NT2/D1 (cell line): Measurements from ENCODE around the gene EDA.

Experiments
- DNase-seq: peaks from one replicate; pipeline ENCODE4 v3.0.0-alpha.2; 2011; ENCODE audit warnings: low read depth, low spot score
- H3K27me3 ChIP-seq: 2 replicates; pipeline ENCODE4 v1.6.0; 2011; ENCODE audit warnings: mild to moderate bottlenecking; ENCODE audit not compliant: insufficient read length, insufficient read depth
- H3K36me3 ChIP-seq: 2 replicates; pipeline ENCODE4 v1.6.1; 2011; ENCODE audit warnings: mild to moderate bottlenecking, low read length, mixed read lengths; ENCODE audit not compliant: insufficient read depth, insufficient read length
- H3K4me1 ChIP-seq: 2 replicates; pipeline ENCODE4 v1.5.1; 2011; ENCODE audit not compliant: insufficient read depth, insufficient read length
- H3K4me3 ChIP-seq: 2 replicates; pipeline ENCODE4 v1.5.1; 2011; ENCODE audit warnings: low read depth; ENCODE audit not compliant: insufficient read length
- H3K9ac ChIP-seq: 2 replicates; pipeline ENCODE4 v1.6.0; 2011; ENCODE audit warnings: low read depth; ENCODE audit not compliant: insufficient read length
- H3K9me3 ChIP-seq: 2 replicates; pipeline ENCODE4 v1.5.1; 2011; ENCODE audit warnings: mild to moderate bottlenecking, low read length; ENCODE audit not compliant: insufficient read depth
- SUZ12 ChIP-seq: IDR thresholded peaks from 2 replicates; pipeline ENCODE4 v1.6.1; 2011; ENCODE audit not compliant: insufficient read length, insufficient read depth; ENCODE audit errors: extremely low read depth
- YY1 ChIP-seq: IDR thresholded peaks from 2 replicates; pipeline ENCODE4 v1.6.1; 2011; ENCODE audit not compliant: insufficient read length, insufficient read depth
- ZNF274 ChIP-seq: IDR thresholded peaks from 2 replicates; pipeline ENCODE4 v1.6.1; 2011; ENCODE audit warnings: mild to moderate bottlenecking, low read depth, low read length

Gene EDA

GRCh38 chrX:69948276-69948797, 332.4 kb downstream of the EDA start:
- TF ChIP-seq ZNF274, result no peak
- no peak for TF ChIP-seq YY1
- no peak for TF ChIP-seq SUZ12
- Histone ChIP-seq H3K9ac (no peak overlapping the region), H3K4me3 (no peak overlapping the region), H3K36me3 (no peaks in the 10 kb centered on the region), H3K9me3 (peaks cover 10% of the 10 kb centered on the region; the same call in 1 of the 2 replicates), H3K4me1 (no peaks in the 10 kb centered on the region), H3K27me3 (no peaks in the 10 kb centered on the region)
- no peak for DNase-seq

GRCh38 chrX:69951753-69952152, 335.8 kb downstream of the EDA start:
- H3K4me3 ChIP-seq, result no peak overlapping the region
- peaks cover 7% of the 10 kb centered on the region; the same call in 1 of the 2 replicates for H3K9me3 ChIP-seq
- H3K36me3 ChIP-seq, result no peaks in the 10 kb centered on the region
- no peaks in the 10 kb centered on the region for H3K27me3 ChIP-seq
- no peak for DNase-seq
- H3K4me1 ChIP-seq, result no peaks in the 10 kb centered on the region
- no peak for TF ChIP-seq ZNF274
- TF ChIP-seq YY1, result no peak
- no peak for TF ChIP-seq SUZ12
- H3K9ac ChIP-seq, result no peak overlapping the region

- H3K4me1 ChIP-seq, result no peaks in the 10 kb centered on the region
- TF ChIP-seq SUZ12, result no peak
- no peak for TF ChIP-seq ZNF274
- no peak for TF ChIP-seq YY1
Observed at GRCh38 chrX:69959712-69960111, 343.8 kb downstream of the EDA start.

DNA sequence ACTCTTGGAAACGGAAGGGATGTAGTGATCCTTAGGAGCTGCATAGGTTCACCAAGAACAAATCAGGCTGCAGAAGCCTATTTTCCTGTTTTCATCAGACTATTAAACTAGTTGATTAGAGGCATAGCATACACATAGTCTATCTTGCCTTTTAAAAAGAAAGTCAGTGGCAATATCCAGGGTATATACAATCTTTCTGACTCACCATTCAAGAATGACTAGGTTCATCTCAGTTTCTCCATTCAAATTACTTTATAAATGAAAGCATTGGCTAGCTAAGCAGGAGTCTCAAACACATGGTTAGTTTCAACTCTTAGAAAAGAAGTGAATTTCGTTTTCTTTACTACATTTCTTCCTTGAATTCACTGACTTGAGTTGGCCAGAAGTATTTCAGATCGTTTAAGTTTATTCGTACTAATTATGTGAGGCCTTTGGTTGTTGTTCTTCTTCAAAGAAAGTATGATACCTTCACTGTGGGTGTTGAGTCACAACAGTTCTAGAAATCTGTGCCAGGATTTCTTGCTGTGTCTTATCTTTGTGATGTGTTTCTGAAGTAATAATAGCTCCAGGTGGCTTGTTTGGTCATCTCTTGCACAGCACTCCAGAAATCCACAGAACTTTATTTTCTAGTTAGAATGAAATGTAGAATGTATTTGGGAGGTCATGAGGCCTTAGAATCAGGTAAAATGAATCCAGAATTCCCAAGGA, 345.6 kb downstream of the EDA start:
- H3K9me3 ChIP-seq, result no peaks in the 10 kb centered on the region
- no peak overlapping the region for H3K4me3 ChIP-seq
- DNase-seq, result no peak
- H3K4me1 ChIP-seq, result no peaks in the 10 kb centered on the region
- no peaks in the 10 kb centered on the region for H3K36me3 ChIP-seq
- TF ChIP-seq ZNF274 (no peak), SUZ12 (no peak), YY1 (no peak)
- no peaks in the 10 kb centered on the region for H3K27me3 ChIP-seq
- H3K9ac ChIP-seq, result no peak overlapping the region

More at GRCh38 chrX:69959712-69960111, 343.8 kb downstream of the EDA start:
- Histone ChIP-seq H3K4me3 (no peak overlapping the region), H3K36me3 (no peaks in the 10 kb centered on the region), H3K9ac (no peak overlapping the region), H3K9me3 (no peaks in the 10 kb centered on the region), H3K27me3 (no peaks in the 10 kb centered on the region)
- peak; percentile 20 for DNase-seq

DNA sequence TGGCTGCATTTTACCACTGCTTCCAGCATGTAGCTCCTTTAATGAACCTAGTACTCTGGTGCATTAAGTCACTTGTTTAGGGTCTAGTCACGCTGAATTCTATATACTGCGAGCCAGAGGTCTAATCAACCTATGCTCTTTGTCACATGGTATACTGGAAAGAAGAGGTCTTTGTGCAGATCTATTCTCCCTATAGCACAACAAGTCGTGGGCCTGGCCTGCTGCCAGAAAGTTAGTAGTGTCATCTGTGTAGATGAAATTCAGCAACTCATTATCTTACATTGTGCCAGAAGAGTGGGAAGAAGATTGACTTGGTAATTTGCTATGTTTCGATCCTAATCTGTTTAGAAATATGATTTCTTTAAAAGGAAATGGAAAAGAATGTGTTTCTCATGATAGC, 353.0 kb downstream of the EDA start:
- Histone ChIP-seq H3K27me3 (no peaks in the 10 kb centered on the region), H3K4me3 (no peak overlapping the region), H3K9me3 (no peaks in the 10 kb centered on the region), H3K4me1 (no peaks in the 10 kb centered on the region), H3K36me3 (no peaks in the 10 kb centered on the region), H3K9ac (no peak overlapping the region)
- DNase-seq, result no peak
- TF ChIP-seq SUZ12, result no peak
- TF ChIP-seq ZNF274, result no peak
- no peak for TF ChIP-seq YY1

DNA sequence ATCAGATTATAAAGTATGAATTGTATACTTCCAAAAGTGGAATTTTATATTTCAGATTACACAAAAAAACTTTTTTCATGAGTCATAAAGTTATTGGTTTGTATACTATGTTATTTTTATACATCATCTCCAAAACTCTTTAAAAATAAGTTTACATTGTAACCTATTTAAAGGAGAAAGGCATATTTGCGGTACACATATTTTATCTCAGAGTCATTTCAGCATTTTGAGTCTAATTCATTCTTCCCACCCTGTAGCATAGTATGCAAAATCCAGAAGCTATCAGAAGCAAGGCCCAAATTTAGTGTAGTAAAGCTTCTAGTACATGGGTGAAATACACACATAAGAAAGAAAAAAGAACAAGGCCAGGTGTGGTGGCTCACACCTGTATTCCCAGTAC, 353.5 kb downstream of the EDA start:
- TF ChIP-seq ZNF274 (no peak), YY1 (no peak)
- Histone ChIP-seq H3K4me3 (no peak overlapping the region), H3K9ac (no peak overlapping the region), H3K9me3 (no peaks in the 10 kb centered on the region), H3K36me3 (no peaks in the 10 kb centered on the region), H3K27me3 (no peaks in the 10 kb centered on the region), H3K4me1 (no peaks in the 10 kb centered on the region)
- no peak for DNase-seq

GRCh38 chrX:69987691-69988090, 371.8 kb downstream of the EDA start:
- Histone ChIP-seq H3K4me3 (no peak overlapping the region), H3K36me3 (no peaks in the 10 kb centered on the region), H3K9me3 (no peaks in the 10 kb centered on the region), H3K27me3 (no peaks in the 10 kb centered on the region), H3K9ac (no peak overlapping the region), H3K4me1 (no peaks in the 10 kb centered on the region)
- no peak for DNase-seq
- no peak for TF ChIP-seq ZNF274
- TF ChIP-seq SUZ12, result no peak
- TF ChIP-seq YY1, result no peak
